HepG2 (cell line): Measurements from ENCODE around the gene RPLP2. TPM values are rescaled to one million over a fixed set of nuclear protein-coding genes. Genes with fewer than 3 reads are reported as not detected.

Source experiments
- AGO2 ChIP-seq: fragments of 200-400 bp; formaldehyde crosslinking; optimal IDR thresholded peaks from 2 replicates; pipeline ENCODE3; 2017; ENCODE audit warnings: mild to moderate bottlenecking, low read depth, low read length, moderate library complexity
- EEA1 ChIP-seq: sonication (generic); formaldehyde crosslinking; IDR thresholded peaks from 2 replicates; pipeline ENCODE4 v1.5.1; 2020; ENCODE audit warnings: mild to moderate bottlenecking, missing genetic modification reagents, borderline replicate concordance
- IKZF4 ChIP-seq: sonication (generic); formaldehyde crosslinking; IDR thresholded peaks from 2 replicates; pipeline ENCODE4 v1.5.1; 2020; ENCODE audit warnings: borderline replicate concordance, mild to moderate bottlenecking, low read depth, missing genetic modification reagents; ENCODE audit errors: not compliant biosample characterization
- NFIB ChIP-seq: sonication (generic); formaldehyde crosslinking; IDR thresholded peaks from 2 replicates; pipeline ENCODE4 v1.9.0; 2021; ENCODE audit warnings: missing genetic modification reagents, mild to moderate bottlenecking, borderline replicate concordance
- ONECUT2 ChIP-seq: sonication (generic); formaldehyde crosslinking; IDR thresholded peaks from 2 replicates; pipeline ENCODE4 v1.4.0; 2020; ENCODE audit warnings: missing genetic modification reagents
- POLR2AphosphoS5 ChIP-seq: IDR thresholded peaks from 2 replicates; pipeline ENCODE4 v1.6.1; 2012; ENCODE audit warnings: low read depth, low read length
- ZBTB1 ChIP-seq: sonication (generic); formaldehyde crosslinking; IDR thresholded peaks from 2 replicates; pipeline ENCODE4 v1.4.0; 2020; ENCODE audit warnings: missing genetic modification reagents, borderline replicate concordance
- ZNF33B ChIP-seq: sonication (generic); formaldehyde crosslinking; IDR thresholded peaks from 2 replicates; pipeline ENCODE4 v1.5.1; 2020; ENCODE audit warnings: mild to moderate bottlenecking, missing genetic modification reagents
- ZNF484 ChIP-seq: sonication (generic); formaldehyde crosslinking; IDR thresholded peaks from 2 replicates; pipeline ENCODE4 v1.5.1; 2020; ENCODE audit warnings: mild to moderate bottlenecking, low read depth, missing genetic modification reagents, borderline replicate concordance
- polyA plus RNA-seq, 8 experiments: library from polyadenylated mRNA; depleted of rRNA in 3 of 8; stranded (reverse) in 7 of 8; unstranded in 1 of 8; fragments of >200 nt; fragmentation: Illumina TruSeq in 4 of 8; extraction: Trizol in 4 of 8; gene quantifications; 2 replicates each; pipeline versions ENCODE4 v1.2.1 to v1.2.3, GENCODE V29; 2011 to 2016; ENCODE audit warnings: low read depth in 4 of 8, missing spikeins in 1 of 8, mixed read lengths in 1 of 8; ENCODE audit not compliant: insufficient read depth in 1 of 8
- total RNA-seq, 5 experiments: library from RNA; depleted of rRNA; stranded (reverse); fragments of >200 nt; fragmentation: Illumina TruSeq; extraction: Trizol; gene quantifications; 2 replicates each; pipeline ENCODE4 v1.2.3, GENCODE V29; 2016; ENCODE audit warnings: low read depth in 1 of 5
- TF ChIP-seq, protein P1 (sequence below): IDR thresholded peaks from 2 replicates; pipeline ENCODE4 v1.6.1; 2016
- TF ChIP-seq, protein P2 (sequence below): sonication (generic); formaldehyde crosslinking; IDR thresholded peaks from 2 replicates; pipeline ENCODE4 v1.8.1; 2023; ENCODE audit warnings: mild to moderate bottlenecking, moderate library complexity, missing genetic modification reagents
- TF ChIP-seq, protein P3 (sequence below): sonication (generic); formaldehyde crosslinking; IDR thresholded peaks from 2 replicates; pipeline ENCODE4 v1.5.0; 2020; ENCODE audit warnings: mild to moderate bottlenecking, missing genetic modification reagents, borderline replicate concordance
- TF ChIP-seq, protein P4 (sequence below): sonication (generic); formaldehyde crosslinking; IDR thresholded peaks from 2 replicates; pipeline ENCODE4 v1.4.0; 2020; ENCODE audit warnings: missing genetic modification reagents

The RPLP2 gene
- total and polyA plus RNA-seq, 2 of the 13 experiments (the other 11 are each of a cell fraction or from before 2014, with no cell fraction given) = 978 to 2,106 TPM

DNA sequence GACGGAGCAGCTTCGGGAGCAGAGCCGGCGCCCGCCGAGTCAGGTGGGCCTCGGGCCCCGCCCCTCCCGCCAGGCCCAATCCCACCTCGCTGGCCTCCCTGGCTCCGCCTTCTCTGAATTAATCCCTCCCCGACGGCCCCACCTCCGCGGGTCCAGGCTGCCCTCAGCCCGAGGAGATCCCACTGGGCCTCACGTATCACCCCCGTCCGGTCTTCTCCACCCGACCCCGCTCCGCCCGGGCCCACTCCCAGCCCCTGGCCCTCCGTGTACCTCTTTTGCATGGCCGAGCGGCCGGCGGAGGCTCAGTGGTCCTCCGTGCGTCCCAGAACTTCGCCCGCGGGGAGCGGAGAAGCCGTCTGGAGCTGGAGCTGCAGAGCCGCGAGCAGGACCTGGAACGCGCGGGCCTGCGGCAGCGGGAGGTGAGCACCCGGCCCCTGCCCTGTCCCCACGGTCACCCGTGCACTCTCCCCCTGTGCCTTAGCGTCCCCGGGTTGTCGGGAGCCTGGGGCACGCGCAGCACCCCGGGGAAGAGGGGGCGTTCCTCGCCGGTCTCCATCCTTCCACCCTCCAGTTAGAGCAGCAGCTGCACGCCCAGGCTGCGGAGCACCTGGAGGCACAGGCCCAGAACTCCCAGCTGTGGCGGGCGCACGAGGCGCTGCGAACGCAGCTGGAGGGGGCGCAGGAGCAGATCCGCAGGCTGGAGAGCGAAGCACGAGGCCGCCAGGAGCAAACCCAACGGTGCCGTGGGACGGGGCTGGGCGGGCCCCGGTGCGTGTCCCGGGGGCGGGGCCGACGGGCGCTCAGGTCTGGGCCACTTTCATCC lies 20.7 kb downstream of the RPLP2 start (continued):
- TF ChIP-seq, protein P1, sequence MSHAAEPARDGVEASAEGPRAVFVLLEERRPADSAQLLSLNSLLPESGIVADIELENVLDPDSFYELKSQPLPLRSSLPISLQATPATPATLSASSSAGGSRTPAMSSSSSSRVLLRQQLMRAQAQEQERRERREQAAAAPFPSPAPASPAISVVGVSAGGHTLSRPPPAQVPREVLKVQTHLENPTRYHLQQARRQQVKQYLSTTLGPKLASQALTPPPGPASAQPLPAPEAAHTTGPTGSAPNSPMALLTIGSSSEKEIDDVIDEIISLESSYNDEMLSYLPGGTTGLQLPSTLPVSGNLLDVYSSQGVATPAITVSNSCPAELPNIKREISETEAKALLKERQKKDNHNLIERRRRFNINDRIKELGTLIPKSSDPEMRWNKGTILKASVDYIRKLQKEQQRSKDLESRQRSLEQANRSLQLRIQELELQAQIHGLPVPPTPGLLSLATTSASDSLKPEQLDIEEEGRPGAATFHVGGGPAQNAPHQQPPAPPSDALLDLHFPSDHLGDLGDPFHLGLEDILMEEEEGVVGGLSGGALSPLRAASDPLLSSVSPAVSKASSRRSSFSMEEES (CRISPR knock-in tag) = no peak
- TF ChIP-seq ZNF484 (no peak), ZNF33B (no peak), ONECUT2 (no peak), IKZF4 (CRISPR knock-in tag) (no peak), EEA1 (CRISPR knock-in tag) (no peak), POLR2AphosphoS5 (peak; percentile 59), NFIB (CRISPR knock-in tag) (no peak), AGO2 (peak; percentile 78), ZBTB1 (CRISPR knock-in tag) (no peak)
- TF ChIP-seq, protein P2, sequence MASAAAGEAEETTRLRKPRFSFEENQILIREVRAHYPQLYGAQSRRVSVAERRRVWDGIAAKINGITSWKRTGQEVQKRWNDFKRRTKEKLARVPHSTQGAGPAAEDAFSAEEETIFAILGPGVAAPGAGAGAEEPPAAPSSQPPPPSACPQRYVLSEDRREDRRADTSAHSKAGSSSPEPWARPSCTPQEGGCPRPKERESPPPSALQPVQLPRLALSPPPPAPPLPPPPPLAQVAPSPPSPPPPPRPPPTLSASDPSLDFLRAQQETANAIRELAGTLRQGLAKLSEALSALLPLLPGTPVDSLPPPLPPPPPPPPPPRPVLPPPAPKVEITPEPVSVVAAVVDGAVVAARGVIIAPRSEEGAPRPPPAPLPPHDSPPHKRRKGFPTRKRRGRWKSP (CRISPR knock-in tag) = no peak
- TF ChIP-seq, protein P3, sequence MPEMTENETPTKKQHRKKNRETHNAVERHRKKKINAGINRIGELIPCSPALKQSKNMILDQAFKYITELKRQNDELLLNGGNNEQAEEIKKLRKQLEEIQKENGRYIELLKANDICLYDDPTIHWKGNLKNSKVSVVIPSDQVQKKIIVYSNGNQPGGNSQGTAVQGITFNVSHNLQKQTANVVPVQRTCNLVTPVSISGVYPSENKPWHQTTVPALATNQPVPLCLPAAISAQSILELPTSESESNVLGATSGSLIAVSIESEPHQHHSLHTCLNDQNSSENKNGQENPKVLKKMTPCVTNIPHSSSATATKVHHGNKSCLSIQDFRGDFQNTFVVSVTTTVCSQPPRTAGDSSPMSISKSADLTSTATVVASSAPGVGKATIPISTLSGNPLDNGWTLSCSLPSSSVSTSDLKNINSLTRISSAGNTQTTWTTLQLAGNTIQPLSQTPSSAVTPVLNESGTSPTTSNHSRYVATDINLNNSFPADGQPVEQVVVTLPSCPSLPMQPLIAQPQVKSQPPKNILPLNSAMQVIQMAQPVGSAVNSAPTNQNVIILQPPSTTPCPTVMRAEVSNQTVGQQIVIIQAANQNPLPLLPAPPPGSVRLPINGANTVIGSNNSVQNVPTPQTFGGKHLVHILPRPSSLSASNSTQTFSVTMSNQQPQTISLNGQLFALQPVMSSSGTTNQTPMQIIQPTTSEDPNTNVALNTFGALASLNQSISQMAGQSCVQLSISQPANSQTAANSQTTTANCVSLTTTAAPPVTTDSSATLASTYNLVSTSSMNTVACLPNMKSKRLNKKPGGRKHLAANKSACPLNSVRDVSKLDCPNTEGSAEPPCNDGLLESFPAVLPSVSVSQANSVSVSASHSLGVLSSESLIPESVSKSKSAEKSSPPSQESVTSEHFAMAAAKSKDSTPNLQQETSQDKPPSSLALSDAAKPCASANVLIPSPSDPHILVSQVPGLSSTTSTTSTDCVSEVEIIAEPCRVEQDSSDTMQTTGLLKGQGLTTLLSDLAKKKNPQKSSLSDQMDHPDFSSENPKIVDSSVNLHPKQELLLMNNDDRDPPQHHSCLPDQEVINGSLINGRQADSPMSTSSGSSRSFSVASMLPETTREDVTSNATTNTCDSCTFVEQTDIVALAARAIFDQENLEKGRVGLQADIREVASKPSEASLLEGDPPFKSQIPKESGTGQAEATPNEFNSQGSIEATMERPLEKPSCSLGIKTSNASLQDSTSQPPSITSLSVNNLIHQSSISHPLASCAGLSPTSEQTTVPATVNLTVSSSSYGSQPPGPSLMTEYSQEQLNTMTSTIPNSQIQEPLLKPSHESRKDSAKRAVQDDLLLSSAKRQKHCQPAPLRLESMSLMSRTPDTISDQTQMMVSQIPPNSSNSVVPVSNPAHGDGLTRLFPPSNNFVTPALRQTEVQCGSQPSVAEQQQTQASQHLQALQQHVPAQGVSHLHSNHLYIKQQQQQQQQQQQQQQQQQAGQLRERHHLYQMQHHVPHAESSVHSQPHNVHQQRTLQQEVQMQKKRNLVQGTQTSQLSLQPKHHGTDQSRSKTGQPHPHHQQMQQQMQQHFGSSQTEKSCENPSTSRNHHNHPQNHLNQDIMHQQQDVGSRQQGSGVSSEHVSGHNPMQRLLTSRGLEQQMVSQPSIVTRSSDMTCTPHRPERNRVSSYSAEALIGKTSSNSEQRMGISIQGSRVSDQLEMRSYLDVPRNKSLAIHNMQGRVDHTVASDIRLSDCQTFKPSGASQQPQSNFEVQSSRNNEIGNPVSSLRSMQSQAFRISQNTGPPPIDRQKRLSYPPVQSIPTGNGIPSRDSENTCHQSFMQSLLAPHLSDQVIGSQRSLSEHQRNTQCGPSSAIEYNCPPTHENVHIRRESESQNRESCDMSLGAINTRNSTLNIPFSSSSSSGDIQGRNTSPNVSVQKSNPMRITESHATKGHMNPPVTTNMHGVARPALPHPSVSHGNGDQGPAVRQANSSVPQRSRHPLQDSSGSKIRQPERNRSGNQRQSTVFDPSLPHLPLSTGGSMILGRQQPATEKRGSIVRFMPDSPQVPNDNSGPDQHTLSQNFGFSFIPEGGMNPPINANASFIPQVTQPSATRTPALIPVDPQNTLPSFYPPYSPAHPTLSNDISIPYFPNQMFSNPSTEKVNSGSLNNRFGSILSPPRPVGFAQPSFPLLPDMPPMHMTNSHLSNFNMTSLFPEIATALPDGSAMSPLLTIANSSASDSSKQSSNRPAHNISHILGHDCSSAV (CRISPR knock-in tag) = no peak
- TF ChIP-seq, protein P4, sequence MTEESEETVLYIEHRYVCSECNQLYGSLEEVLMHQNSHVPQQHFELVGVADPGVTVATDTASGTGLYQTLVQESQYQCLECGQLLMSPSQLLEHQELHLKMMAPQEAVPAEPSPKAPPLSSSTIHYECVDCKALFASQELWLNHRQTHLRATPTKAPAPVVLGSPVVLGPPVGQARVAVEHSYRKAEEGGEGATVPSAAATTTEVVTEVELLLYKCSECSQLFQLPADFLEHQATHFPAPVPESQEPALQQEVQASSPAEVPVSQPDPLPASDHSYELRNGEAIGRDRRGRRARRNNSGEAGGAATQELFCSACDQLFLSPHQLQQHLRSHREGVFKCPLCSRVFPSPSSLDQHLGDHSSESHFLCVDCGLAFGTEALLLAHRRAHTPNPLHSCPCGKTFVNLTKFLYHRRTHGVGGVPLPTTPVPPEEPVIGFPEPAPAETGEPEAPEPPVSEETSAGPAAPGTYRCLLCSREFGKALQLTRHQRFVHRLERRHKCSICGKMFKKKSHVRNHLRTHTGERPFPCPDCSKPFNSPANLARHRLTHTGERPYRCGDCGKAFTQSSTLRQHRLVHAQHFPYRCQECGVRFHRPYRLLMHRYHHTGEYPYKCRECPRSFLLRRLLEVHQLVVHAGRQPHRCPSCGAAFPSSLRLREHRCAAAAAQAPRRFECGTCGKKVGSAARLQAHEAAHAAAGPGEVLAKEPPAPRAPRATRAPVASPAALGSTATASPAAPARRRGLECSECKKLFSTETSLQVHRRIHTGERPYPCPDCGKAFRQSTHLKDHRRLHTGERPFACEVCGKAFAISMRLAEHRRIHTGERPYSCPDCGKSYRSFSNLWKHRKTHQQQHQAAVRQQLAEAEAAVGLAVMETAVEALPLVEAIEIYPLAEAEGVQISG (CRISPR knock-in tag) = peak; percentile 31; the same call in 1 of the 2 replicates
